CD4-positive, alpha-beta T cell treated with Interleukin-1 beta for 1 hour (primary cell): ENCODE results near the gene SHISAL1.

Experiments
- DNase-seq, 2 donors: peaks; one replicate each; pipeline ENCODE4 v3.0.0-alpha.2; 2020 to 2022

Gene SHISAL1

GRCh38 chr22:44341431-44342346, 28.9 kb upstream of the SHISAL1 start:
- no peak for DNase-seq

- no peak for DNase-seq
Measured at GRCh38 chr22:44340271-44341239, 27.8 kb upstream of the SHISAL1 start.

- no peak for DNase-seq
Measured at GRCh38 chr22:44338906-44339305, 26.2 kb upstream of the SHISAL1 start.

GRCh38 chr22:44338177-44338810, 25.5 kb upstream of the SHISAL1 start:
- no peak for DNase-seq

GRCh38 chr22:44337678-44338004, 24.9 kb upstream of the SHISAL1 start:
- DNase-seq, result no peak

- DNase-seq, result no peak
Measured at GRCh38 chr22:44336962-44337677, 24.4 kb upstream of the SHISAL1 start.

GRCh38 chr22:44335903-44336803, 23.4 kb upstream of the SHISAL1 start:
- DNase-seq, result peak in 1 of 2 donors; percentile 11

- DNase-seq, result no peak
Measured at GRCh38 chr22:44335066-44335839, 22.5 kb upstream of the SHISAL1 start.

- DNase-seq, result no peak
Measured at GRCh38 chr22:44333847-44334635, 21.3 kb upstream of the SHISAL1 start.

- no peak for DNase-seq
Measured at GRCh38 chr22:44332946-44333345, 20.2 kb upstream of the SHISAL1 start.

GRCh38 chr22:44331881-44332714, 19.3 kb upstream of the SHISAL1 start:
- no peak for DNase-seq

- no peak for DNase-seq
Measured at GRCh38 chr22:44330744-44331660, 18.3 kb upstream of the SHISAL1 start.

GRCh38 chr22:44330188-44330743, 17.5 kb upstream of the SHISAL1 start:
- no peak for DNase-seq

GRCh38 chr22:44329179-44329796, 16.5 kb upstream of the SHISAL1 start:
- DNase-seq, result no peak

GRCh38 chr22:44328762-44329161, 16.0 kb upstream of the SHISAL1 start:
- no peak for DNase-seq

- no peak for DNase-seq
Measured at GRCh38 chr22:44328326-44328725, 15.6 kb upstream of the SHISAL1 start.

- DNase-seq, result no peak
Measured at GRCh38 chr22:44326491-44326885, 13.7 kb upstream of the SHISAL1 start.
